Tibial nerve (tissue), 3 donors: Measurements from ENCODE around the gene SOD2.

Experiments used
- EP300 ChIP-seq, 2 donors: sonication (generic); formaldehyde crosslinking; IDR thresholded peaks; one replicate each; pipeline ENCODE4 v1.6.1; 2017; ENCODE audit warnings: antibody characterized with exemption in 2 of 2, mild to moderate bottlenecking in 1 of 2
- POLR2A ChIP-seq, 2 donors: fragments of 450-650 bp; IDR thresholded peaks; one replicate each; pipeline ENCODE4 v1.6.1; 2017; ENCODE audit warnings: antibody characterized with exemption in 2 of 2, mild to moderate bottlenecking in 2 of 2, moderate library complexity in 2 of 2

GRCh38 chr6:159646116-159646515, 46.9 kb downstream of the SOD2 start:
- TF ChIP-seq POLR2A (IDR thresholded peaks at IDR 0.05), result no peak
- no peak for TF ChIP-seq EP300 (IDR thresholded peaks at IDR 0.05)
